ENCODE measurements around the gene GET3.

The GET3 gene

DNA sequence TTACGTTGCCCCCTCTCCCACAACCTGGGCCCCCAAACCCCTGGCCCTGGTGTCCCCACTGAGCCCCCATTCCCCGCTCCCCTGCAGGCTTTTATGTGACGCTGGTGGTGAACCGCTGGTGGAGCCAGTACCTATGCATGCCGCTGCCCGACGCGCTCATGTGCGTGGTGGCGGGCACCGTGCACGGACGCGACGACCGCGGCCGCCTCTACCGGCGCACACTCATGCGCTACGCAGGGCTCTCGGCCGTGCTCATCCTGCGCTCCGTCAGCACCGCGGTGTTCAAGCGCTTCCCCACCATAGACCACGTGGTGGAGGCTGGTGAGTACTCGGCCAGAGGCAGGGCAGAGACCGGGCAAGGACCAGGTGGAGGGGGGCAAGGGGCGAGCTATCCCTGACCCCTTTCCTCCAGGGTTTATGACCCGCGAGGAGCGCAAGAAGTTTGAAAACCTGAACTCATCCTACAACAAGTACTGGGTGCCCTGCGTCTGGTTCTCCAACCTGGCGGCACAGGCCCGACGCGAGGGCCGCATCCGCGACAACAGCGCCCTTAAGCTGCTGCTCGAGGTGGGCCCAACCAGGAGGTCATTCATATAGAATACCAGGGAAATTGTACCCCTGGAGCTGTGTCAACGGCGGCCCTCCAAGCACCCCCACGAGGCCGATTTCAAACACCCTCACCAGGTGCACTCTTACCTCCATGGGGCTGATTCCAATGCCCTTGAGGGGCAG, 17.3 kb downstream of the GET3 start:
- DNase-seq: no peak

DNA sequence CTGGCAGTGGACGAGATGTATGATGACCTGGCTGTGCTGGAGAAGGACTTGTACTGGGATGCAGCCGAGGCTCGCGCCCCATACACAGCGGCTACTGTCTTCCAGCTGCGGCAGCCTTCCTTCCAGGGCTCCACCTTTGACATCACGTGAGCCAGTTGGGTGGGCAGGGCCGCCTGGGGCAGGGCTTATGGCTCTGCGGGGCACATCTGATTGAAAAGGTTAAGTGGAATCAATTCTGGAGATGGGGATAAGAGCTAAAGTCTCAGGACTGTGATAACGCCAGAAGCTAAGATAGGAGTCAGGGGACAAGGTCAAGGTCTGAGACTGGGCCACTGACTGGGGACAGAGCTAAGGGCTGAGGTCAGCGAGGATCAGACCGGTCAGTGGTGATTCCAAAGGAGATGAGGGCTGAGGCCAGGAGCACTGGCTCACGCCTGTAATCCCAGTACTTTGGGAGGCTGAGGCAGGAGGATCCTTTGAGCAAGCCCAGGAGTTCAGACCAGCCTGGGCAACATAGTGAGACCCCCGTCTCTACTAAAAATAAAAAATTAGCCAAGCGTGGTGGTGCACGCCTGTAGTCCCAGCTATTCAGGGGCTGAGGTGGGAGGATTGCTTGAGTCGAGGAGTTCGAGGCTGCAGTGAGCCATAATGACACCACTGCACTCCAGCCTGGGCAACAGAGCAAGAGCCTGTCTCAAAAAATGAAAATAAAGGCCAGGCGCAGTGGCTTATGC, 19.0 kb downstream of the GET3 start:
- DNase-seq: no peak

DNA sequence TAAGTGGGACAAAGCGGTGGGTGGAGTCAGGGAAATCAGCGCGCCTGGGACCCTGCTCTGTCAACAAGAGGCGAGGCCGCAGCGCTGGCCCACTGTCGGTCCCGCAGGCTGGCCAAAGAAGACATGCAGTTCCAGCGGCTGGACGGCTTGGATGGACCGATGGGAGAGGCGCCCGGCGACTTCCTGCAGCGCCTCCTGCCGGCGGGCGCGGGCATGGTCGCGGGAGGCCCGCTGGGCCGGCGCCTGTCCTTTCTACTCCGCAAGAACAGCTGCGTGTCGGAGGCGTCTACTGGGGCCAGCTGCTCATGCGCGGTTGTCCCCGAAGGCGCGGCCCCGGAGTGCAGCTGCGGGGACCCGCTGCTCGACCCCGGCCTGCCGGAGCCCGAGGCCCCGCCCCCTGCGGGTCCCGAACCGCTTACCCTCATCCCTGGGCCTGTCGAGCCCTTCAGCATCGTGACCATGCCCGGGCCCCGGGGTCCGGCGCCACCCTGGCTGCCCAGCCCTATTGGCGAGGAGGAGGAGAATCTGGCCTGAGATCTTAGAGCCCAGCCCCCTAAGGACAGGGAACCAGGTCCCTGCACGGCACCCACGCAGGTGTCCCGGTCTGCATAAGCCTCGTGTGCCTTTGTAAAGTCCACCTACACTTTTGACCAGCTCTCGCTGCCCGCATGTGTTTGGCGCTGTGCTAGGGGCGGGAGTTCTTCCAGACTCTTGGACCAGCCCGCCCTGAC, 20.4 kb downstream of the GET3 start:
- peak; percentile 75 for DNase-seq

DNA sequence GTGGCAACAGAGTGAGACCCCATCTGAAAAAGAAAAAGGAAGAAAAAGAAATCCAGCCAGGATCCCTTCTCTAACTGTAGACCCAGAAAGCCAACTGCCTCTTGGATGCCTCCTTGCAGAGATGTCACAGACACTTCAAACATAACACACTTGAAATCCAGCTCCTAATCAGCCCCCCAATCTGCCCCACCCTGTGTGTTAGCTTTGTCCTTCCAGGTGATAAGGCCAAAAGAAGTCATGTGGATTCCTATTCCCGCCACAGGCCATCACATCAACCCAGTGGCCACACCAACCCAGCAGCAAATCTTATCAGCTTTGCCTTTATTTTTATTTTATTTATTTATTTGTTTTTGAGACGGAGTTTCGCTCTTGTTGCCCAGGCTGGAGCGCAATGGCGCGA, 22.4 kb downstream of the GET3 start:
- DNase-seq: no peak

DNA sequence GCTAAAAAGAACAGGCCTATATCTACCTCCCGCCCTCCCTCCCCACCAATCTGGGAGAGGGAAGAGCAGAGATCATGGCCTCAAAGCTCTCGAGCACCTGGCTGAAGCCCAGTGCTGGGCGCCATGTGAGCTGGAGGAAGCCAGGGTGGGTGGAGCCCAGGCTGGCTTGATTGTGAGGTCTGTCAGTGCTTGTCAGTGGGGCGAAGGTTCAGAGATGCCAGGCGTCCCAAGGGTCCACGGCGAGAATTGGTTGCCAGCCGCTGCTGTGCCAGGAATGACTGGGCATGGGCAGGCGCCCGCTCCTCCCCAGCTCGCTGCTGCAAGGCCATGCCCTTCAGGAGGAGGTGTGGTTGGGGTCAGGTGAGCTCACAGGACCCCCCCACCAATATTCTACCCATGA, 25.8 kb downstream of the GET3 start:
- DNase-seq: no peak

DNA sequence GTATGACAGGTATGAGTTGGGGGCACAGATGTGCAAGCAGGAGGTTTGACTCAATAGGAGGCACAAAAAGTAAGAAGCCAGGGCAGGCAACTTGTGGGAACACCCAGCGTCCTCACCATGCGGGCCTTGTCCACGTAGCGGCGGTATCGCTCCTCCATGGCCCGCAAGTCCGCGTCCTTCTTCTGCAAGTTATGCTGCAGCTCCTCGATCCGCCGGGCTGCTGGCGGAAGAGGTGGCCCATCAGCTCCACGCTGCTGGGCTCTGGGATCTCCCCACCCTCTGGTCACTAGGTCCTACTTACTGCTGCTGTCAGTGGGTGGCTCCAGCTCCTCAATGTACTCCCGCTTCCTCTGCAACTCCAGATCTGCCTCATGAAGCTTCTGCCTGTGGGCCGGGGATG, 27.4 kb downstream of the GET3 start:
- no peak for DNase-seq

DNA sequence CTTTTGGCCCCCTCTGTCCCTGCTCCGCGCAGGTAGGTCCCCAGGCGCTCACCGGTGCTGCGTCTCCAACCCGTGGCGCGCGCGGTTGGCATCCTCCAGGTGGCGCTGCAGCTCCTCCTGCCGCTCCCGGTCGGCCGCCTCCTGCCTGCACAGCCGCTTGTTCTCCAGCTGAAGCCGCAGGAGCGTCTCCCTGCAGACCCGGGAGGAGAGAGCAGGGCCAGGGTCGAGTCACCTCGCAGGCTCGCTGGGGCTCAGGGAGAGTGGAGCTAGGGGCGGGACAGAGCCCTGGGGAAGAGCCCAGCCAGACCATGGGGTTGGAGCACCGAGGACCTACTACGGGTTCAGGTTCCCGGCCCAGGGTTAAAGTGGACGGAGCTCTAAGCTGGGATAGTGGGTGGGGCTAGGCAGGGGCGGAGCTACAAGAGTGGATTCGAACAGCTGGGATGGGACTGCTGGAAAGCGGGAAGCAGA, 28.8 kb downstream of the GET3 start:
- DNase-seq: peak; percentile 89

DNA sequence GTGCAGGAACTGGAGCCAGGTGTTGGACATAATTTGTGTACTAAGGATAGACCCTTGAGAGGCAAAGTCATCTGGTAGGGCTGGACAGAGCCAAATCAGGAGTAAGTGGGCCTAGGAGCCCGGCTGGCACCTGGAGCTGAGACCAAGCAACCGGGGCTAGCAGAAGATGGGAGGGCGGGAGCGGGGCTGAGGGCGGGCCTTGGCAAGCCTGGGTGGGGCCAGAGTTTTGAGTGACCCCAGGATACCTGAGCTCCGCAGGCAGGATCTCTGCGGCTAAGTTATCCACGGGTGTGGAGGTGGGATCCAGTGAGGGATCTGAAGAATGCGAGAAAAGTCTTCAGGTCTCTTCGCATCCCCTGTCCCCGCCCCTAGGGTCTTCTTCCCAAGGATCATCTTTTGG, 29.9 kb downstream of the GET3 start:
- DNase-seq: no peak

DNA sequence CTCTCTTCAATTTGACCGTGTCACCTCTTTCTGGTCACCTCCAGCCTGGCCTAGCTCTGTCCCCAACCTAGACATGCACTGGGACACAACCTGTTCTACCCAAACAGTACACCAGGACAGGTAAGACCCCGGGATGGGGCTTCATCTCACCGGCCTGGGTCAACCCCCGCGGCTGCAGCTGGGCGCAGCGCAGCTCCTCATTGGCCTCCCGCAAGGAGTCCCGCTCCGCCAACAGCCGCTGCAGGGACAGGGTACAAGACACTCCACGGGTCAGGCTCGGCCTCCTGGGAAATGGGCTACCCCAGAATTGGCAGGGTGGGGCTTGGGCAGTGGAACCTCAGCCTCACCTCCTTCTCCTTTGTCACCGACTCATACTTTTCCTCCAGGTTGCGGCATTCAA, 30.4 kb downstream of the GET3 start:
- DNase-seq: no peak

DNA sequence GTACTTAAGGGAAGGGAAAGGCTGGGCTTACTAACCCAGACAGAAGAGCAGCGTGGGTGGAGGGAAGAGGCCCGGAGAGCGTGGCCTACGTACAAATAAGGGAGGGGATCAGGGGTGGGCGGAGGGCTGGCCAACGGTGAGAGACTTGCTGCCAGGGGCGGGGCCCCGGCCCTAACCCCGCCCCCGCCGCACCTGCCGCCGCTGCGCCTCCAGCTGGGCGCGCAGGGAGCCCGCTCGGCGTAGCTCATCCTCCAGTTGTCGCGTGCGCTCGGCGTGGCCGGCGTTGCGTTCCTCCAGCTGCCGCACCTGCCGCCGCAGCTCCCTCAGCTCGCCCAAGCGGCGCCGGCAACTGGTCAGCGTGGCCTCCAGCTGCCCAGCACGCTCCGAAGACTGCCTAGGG, 32.4 kb downstream of the GET3 start:
- no peak for DNase-seq

DNA sequence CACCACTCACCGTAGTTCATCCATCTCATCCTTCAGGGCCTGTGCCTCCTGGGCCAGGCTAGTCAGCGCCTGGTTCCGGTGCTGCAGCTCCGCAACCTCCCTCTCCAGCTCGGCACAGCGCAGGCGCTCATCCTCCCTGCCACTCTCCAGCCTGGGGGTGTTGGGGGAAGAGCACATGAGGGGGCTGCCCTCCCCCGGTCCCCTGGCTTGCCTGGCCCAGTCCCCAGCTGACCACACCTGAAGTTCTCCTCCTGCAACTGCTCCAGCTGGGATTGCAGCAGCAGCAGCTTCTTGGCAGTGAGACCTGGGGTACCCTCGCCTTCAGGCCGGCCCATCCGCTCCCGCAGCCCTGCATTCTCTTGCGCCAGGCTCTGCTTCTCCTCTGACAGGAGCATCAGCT, 33.6 kb downstream of the GET3 start:
- DNase-seq: no peak

DNA sequence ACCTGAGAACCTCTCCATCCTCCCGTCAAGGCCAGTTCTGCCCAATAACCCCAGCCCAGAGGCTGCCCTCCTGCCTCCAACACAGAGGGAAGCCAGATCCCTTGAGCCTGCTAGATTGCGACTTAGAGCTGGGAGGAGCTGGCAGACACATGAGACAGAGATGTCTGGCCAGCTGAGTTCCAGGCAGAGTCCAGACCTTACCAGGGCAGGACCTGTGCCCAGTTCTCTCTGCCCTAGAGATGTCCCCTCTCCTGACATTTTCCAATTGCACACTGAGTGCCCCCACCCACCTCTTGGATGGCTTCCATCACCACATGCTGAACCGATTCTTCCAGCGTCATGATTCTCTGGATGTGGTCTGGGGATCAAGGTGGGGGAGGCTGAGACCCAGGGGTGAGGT, 35.0 kb downstream of the GET3 start:
- no peak for DNase-seq

DNA sequence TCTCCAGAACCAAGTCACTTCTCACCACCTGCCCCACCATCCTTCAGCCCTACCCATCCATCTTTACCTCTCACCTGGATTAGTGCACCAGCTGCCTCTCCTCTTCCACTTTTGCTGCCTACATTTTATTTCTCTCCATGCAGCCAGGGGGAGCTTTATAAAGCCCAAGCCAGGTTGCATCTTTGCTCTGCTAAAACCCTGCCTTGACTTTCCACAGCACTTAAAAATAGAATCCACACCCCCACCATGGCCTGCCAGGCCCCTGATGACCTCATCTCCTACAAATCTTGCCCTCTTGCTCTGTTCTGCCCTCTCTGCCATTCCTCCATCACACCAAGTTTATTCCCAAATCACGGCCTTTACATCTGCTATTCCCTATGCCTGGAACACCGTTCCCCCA, 36.3 kb downstream of the GET3 start:
- DNase-seq: no peak

DNA sequence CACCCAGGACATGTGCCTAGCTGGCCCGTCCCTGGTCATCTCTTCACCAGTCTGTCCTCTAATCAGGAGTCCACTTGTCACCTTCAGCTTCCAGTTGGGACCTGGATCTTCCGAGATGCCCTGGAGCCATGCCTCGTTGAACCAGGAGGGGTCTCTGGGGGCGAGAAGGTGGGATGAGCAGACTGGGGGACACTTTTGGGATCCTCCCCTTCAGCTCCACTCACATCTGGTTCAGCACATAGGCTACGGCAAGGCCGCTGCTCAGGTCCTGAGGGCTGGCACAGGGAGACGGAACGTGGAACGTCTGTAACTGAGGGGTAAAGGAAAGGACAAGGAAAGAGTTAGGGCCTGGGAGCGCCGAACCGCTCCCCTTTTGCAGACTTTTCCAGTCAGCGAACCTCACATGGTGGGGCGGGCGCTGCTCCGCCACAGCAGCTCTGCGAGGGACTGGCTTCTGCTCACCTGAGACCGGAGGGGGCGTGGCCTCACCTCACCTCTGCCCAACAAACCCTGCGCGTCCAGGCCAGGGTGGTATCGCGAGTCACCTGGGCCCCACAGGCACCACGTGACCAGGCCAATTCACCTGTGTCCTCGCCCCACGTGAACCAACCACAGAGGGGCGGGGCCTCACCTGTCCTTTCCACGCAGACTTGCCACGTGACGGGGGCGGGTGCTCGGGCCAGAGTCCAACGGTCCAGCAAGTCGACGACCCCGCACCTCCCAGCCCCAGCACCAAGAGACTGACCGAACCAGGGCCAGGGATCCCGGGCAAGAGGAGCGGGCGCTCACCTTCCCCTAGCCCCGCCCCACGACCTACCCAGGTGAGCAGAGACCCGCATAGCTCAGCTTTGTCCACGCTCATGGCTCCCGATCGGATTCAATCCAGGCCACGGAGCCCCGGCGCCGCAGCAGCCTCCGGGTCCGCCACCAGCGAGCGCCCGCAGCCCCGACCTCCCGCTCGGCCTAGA, 37.6 kb downstream of the GET3 start, which contains the start of gene HOOK2:
Gene HOOK2, minus strand, starts transcription at position 965 of the 968 bp plus-strand sequence. Its CDS starts 103 bp downstream, at position 862.
- no peak for DNase-seq

DNA sequence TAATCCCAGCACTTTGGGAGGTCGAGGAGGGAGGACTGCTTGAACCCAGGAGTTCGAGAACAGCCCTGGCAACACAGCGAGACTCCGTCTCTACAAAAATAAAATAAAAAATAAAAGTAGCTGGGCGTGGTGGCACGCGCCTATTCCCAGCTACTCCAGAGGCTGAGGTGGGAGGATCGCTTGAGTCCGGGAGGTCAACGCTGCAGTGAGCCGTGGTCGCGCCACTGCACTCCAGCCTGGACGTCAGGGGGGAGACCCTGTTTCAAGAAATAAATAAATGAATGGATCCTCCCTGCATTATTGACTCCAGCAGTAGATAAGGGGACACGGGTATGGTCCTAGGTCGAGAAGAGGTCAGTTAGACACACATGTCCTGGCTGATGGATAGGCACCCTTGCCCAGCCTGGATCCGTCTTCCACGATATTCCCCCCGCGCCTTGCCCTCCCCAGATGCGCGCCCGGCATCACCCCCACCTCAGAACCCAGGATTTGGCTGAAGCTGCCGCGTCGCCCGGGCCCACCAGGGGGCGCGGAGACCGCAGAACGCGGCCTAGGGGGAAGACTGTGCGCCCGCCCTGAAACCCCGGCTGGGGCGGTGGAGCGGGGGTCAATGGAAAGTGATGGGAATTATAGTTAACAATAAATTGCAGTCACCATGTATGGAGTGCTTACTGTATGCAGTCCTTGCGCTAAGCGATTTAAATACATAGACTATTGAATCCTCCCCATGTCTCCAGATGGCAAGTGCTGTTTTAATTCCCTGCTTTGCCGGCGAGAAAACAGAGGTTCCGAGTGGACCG, 40.1 kb downstream of the GET3 start:
- peak; percentile 91 for DNase-seq

DNA sequence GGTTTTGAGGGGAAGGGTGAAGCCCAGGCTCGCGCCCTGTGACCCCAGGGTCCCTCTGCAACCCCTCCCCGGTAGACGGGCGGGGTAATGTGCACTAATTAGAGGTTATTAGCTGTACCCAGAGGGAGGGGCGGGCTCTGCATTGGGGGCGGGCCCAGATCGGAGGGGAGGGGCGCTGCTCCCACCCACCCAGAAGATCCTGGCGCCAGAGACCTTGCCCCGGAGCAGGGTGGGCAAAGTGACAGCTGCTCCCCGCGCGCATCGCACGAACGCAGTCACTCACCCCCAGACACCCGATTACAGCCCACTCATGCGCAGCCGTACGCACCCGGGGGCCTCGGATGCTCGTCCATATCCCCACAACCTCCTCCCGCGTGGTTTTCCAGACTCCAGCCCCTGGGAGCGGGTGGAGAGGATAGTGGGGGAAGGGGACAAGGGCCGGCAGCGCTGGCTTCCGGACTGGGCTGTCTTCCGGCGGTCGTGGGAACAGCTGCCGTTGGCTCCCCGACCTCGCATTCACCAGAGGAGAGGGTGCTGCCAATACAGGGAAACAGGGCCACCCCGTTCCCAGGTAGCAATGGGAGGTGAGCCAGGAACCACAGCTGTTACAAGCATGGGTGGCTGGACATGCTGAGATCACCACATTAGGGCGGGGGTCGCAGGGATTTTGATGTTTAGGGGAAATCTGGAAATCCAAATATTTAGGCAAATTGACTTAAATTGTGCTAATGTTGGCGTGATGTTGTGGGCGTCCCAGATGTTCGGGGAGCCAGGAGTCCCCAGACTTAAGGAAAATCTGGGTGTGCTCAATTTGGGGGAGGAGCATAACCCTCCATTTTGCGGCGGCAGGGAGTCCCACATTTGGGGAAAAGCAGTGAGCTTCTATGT, 41.0 kb downstream of the GET3 start:
- DNase-seq: peak; percentile 87

DNA sequence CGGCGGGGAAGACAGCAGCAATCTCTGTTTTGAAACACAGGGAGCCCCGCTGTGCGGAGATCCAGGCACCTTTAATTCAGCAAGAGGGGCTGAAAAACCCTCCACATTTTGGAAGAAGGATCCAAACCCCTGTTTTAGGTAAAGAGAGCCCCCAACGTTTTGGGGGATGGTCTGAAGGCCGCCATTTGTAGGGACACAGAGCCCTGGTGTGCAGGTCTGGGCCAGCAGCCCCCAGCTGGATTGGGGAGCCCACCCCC, 41.5 kb downstream of the GET3 start:
- no peak for DNase-seq

DNA sequence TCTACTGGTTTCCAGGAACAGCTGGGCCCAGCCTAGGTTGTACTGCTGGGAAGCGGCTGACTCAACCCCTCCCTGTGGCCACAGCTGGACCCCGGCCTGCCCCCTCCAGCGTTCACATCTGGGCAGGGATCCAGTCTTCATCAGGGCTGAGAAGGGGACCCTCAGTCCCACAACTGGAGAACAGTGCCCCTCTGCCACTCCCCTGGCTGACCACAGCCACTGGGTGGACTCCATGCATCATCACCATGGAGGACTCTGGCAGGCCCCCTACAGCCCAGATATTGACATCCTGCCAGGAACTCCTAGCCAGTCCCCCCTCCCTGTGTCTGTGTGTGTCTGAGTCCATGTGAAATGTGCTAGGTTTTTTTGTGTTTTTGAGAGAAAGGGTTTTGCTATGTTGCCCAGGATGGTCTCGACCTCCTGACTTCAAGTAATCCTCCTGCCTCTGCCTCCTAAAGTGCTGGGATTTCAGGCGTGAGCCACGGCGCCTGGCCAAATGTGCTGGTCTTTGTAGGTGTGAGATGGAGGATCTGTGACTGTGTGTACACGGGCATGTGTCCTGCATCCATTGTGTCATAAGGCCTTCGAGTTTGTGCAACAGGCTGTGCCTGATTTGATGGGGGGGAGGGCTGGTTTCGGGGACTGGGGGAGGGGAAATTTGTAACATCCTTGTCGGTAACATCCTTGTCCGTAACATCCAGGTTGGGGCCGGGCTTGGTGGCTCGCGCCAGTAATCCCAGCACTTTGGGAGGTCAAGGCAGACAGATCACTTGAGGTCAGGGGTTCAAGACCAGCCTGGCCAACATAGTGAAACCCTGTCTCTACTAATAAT, 42.1 kb downstream of the GET3 start:
- DNase-seq: peak; percentile 89

DNA sequence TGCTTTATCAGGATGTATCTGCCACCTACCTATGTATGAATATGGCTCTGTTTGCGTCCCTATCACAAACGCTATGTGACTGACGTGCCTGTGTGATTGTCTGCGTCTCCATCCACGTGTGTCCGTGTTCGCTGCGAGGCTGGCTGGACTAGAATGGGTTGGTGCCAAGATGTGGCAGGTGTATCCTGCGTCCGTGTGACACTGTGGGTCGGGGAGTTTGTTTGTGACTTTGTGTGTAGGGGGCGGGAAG, 44.8 kb downstream of the GET3 start:
- DNase-seq: no peak

All from right forelimb (tissue), 1 donor.